ENCODE results near the gene ENC1. TPM values are rescaled to one million over a fixed set of nuclear protein-coding genes. Genes with fewer than 3 reads are reported as not detected.

The ENC1 gene
- total and polyA plus RNA-seq, 10 of the 15 experiments (the other 5 are each of a cell fraction or from before 2014, with no cell fraction given) = 8.2 to 55.5 (median 32.1) TPM

DNA sequence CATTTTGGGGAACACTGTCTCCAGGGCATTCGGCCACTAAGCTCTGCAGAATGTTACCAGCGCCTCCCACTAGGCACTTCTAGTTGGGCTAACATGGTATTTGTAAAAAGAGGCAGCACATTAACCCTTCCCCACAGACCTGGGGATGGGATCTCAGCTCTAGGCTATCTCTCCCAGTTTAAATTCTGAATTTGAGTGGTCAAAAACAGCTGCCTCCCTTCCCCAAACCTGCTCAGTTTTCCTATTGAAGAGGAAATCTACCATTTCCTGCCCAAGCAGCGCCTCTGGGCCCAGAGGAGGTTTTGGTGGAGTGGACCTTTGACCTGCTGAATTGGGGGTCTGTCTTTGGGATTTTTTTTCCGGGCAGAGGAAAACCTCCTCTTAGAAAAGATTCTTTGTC, 53.2 kb downstream of the ENC1 start (continued):
- no peak for TF ChIP-seq BHLHE40 (IDR thresholded peaks at IDR 0.05; ENCODE audit: borderline replicate concordance in 1 of 2, low read depth in 2 of 2, low read length in 1 of 2)
- TF ChIP-seq, protein P1, sequence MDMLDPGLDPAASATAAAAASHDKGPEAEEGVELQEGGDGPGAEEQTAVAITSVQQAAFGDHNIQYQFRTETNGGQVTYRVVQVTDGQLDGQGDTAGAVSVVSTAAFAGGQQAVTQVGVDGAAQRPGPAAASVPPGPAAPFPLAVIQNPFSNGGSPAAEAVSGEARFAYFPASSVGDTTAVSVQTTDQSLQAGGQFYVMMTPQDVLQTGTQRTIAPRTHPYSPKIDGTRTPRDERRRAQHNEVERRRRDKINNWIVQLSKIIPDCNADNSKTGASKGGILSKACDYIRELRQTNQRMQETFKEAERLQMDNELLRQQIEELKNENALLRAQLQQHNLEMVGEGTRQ (IDR thresholded peaks at IDR 0.05; ENCODE audit: borderline replicate concordance, low read depth, low read length) = no peak
- no peak for TF ChIP-seq NFYA (IDR thresholded peaks at IDR 0.05; ENCODE audit: borderline replicate concordance, low read depth, low read length)
- TF ChIP-seq SREBF1 (IDR thresholded peaks at IDR 0.05; ENCODE audit: low read length) = no peak

- CTCF ChIA-PET = no interaction called here
- SMC1A ChIA-PET (ENCODE audit: uncharacterized antibody, unreplicated experiment) = interaction anchor here (0.7 to 1.8 kb wide), 7 partner anchors 10 to 56 kb away, joined by 3 to 5 read pairs (median 3); no protein-coding TSS in a partner anchor
Observed at GRCh38 chr5:74586856-74587255, 53.7 kb downstream of the ENC1 start.

More at GRCh38 chr5:74586856-74587255, 53.7 kb downstream of the ENC1 start:
- in situ Hi-C loops (cut with MboI) = no loop called here
- no TSS peak for BruUV-seq (replicated peaks)
- TF ChIP-seq FOXM1 (IDR thresholded peaks at IDR 0.05; ENCODE audit: low read depth, low read length) = no peak
- no peak for TF ChIP-seq FOS (IDR thresholded peaks at IDR 0.05; ENCODE audit: borderline replicate concordance, extremely low read depth, insufficient read length)
- no peak for TF ChIP-seq POLR2AphosphoS5 (IDR thresholded peaks at IDR 0.05; ENCODE audit: low read length)
- no peak for TF ChIP-seq JUNB (IDR thresholded peaks at IDR 0.05)
- TF ChIP-seq MYB (IDR thresholded peaks at IDR 0.05; ENCODE audit: borderline replicate concordance, low read depth, low read length) = no peak
- no peak overlapping the region for H3K27ac ChIP-seq (ENCODE audit: control insufficient read depth, insufficient read depth)
- RAD21 ChIA-PET (ENCODE audit: unreplicated experiment) = interaction anchor here (1.0 to 1.2 kb wide), 2 partner anchors 13 to 40 kb away, joined by 3 read pairs; no protein-coding TSS in a partner anchor
- intact Hi-C loops (cut with micrococcal nuclease; ENCODE audit: unreplicated experiment) = no loop called here
- no peaks in the 10 kb centered on the region for H3K36me3 ChIP-seq (ENCODE audit: control insufficient read depth in 2 of 2, insufficient read depth in 2 of 2, low read length in 1 of 2)
- H3K27me3 ChIP-seq (replicated peaks in 1 of 2; ENCODE audit: control insufficient read depth in 2 of 2, insufficient read depth in 2 of 2, low read length in 1 of 2) = 0 out of 4 replicates have a peak, but pooled peaks cover 0 to 4% of the 10 kb centered on the region in 2 experiments
- no peak overlapping the region for H3K4me2 ChIP-seq (ENCODE audit: control insufficient read depth, insufficient read depth)
- H3K79me2 ChIP-seq (ENCODE audit: control insufficient read depth, insufficient read depth, low read length) = no peaks in the 10 kb centered on the region
- no peak overlapping the region for H3K9ac ChIP-seq (ENCODE audit: control insufficient read depth, insufficient read depth, low read length)
- 0% methylated on average over 1 of the region's 1 CpG for WGBS (ENCODE audit: insufficient coverage, insufficient replicate concordance, low lambda C conversion rate, missing lambda C conversion rate)
- no peak for FAIRE-seq
- H3K9me3 ChIP-seq (replicated peaks; ENCODE audit: control insufficient read depth, insufficient read depth, low read length) = no peaks in the 10 kb centered on the region; the same call in 1 of the 3 replicates
- H4K20me1 ChIP-seq (ENCODE audit: control insufficient read depth, insufficient read depth) = no peaks in the 10 kb centered on the region
- ATAC-seq = no peak
- no peaks in the 10 kb centered on the region for H3K4me1 ChIP-seq (ENCODE audit: control insufficient read depth, insufficient read depth, low read length)
- H3K4me3 ChIP-seq = no peak overlapping the region
- POLR2A ChIA-PET = interaction anchor here (0.7 kb wide), 1 partner anchor 360 kb away, joined by 3 read pairs; no protein-coding TSS in a partner anchor
- no peak overlapping the region for H2AFZ ChIP-seq (ENCODE audit: control insufficient read depth, low read depth, low read length)
- DNase-seq (ENCODE audit: low read depth, low spot score) = no peak

All from GM12878 (cell line).